GM18873 (cell line): Measurements from ENCODE around the gene PTPRD.
"Not testable (repeated sequence)": the region's sequence is repeated elsewhere in the genome, so short reads cannot be mapped to it uniquely, and the experiment has no call there.

Experiments used
- ATAC-seq: cut with Tn5 transposase; IDR thresholded peaks from one replicate; pipeline ENCODE4 v1.9.1; 2021; ENCODE audit warnings: mild to moderate bottlenecking, moderate library complexity, moderate number of reproducible peaks; ENCODE audit not compliant: unreplicated experiment, low FRiP score

The PTPRD gene

GRCh38 chr9:8725635-8726034 lies 1887.2 kb downstream of the PTPRD start:
- ATAC-seq: no peak

DNA sequence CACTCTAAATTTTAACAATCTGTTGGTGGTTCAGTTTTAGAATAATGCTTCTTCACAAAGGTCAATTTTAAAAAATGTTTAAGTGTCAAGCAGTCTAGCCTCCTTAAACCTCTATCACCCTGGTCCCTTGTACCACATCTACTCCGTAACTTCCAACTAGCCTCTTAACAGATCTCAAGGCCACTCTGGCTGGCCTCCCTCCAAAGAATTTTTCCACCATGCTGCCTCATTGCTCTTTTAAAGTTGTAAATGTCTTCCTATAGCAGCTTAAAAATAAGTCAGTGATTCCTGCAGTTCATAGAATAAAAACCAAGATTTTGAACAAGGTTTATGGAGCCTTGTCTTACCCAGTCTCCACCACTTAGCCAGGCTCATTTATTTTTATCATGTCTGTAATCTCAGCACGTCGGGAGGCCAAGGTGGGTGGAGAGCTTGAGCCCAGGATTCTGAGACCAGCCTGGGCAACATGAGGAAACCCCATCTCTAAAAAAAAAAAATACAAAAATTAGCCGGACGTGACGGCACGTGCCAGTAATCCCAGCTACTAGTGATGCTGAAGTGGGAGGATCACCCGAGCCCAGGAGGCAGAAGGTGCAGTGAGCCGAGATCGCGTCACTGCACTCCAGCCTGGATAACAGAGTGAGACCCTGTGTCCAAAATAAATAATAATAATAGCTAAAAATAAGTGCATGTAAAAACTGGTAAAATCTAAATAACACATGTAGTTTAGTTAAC lies 1888.4 kb downstream of the PTPRD start:
- ATAC-seq: no peak

- ATAC-seq: no peak
Measured at GRCh38 chr9:8723195-8723594, 1889.6 kb downstream of the PTPRD start.

- no peak for ATAC-seq
Measured at GRCh38 chr9:8719833-8720486, 1892.8 kb downstream of the PTPRD start.

DNA sequence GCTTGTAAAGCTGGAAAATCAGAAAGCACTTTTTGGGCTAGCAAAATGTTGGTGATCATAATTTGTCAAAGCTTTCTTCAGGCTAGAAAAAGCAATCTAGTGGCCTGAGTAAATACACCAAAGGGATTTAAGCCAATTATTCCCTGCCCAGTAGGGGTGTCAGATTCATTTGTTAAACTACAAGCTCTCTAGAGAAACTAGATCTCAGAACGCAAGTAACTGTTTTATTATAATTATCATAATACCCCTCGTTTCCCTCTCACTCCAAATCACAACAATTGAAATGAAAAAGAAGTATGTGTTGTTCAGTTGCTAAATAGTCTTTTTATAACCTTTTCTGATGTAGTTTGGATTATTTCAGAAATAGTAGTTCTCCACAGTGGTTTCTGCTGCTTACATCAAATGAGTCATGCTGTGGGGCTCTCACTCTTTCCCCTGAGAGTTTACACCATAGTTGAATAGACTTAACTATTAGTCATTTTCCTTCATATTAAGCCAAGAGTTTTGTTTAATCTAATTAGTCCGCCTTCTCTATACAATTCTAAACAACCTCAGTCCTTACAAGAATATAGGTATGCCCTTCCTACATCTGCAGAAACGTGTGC lies 1894.6 kb downstream of the PTPRD start:
- no peak for ATAC-seq

DNA sequence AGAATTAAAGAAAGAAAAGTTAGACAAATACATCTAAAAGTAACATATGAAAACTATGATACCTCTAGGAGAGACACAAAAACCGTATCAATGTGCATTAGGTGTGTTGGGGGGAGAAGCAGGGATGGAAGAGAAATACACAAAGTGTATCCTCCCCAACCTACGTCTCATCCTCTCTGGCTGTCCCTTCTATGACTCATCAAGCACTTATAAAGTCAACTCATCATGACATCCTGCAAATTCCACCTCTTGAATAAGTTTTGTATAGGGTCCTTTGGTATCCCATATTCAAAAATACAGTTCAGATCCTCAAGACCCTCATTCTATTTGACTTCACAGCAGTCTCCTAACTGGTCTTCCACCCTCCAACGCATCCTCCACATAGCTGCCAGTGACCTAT lies 1895.7 kb downstream of the PTPRD start:
- ATAC-seq: no peak

DNA sequence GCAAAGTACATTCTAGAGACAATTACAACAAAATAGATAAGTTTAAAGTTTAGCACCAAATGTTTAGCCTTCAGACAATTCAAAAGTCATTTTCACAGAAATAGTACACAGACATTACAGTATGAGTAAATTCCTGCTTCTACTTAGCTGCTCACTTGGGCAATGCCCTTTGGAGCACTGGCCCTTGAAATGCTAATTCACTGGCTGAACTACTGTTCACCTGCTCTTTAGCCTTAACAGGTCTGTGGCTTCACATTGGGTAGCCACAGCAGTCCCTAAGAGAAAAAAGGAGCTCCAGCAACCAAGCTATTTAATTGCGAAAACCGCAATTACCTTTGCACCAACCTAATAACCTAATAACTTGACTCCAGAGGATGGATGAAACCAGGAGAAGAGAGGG lies 1897.0 kb downstream of the PTPRD start:
- ATAC-seq: no peak

GRCh38 chr9:8713811-8714165 lies 1899.0 kb downstream of the PTPRD start:
- no peak for ATAC-seq

DNA sequence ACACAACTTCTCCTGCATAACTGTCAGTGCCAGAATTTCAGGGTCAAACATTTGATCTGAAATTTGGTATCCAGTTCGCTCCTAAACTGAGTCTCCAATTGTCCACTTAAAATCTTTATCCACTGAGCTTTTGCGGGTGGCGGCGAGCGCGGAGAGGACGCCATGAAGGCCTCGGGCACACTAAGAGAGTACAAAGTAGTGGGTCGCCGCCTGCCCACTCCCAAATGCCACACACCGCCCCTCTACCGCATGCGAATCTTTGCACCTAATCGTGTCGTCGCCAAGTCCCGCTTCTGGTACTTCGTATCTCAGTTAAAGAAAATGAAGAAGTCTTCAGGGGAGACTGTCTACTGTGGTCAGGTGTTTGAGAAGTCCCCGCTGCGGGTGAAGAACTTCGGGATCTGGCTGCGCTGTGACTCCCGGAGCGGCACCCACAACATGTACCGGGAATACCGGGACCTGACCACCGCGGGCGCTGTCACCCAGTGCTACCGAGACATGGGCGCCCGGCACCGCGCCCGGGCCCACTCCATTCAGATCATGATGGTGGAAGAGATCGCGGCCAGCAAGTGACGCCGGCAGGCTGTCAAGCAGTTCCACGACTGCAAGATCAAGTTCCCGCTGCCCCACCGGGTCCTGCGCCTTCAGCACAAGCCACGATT lies 1899.5 kb downstream of the PTPRD start:
- ATAC-seq: no peak

- no peak for ATAC-seq
Measured at GRCh38 chr9:8709731-8710130, 1903.1 kb downstream of the PTPRD start.

- no peak for ATAC-seq
Measured at GRCh38 chr9:8708728-8709127, 1904.1 kb downstream of the PTPRD start.

- ATAC-seq: no peak
Measured at GRCh38 chr9:8706998-8707397, 1905.8 kb downstream of the PTPRD start.

DNA sequence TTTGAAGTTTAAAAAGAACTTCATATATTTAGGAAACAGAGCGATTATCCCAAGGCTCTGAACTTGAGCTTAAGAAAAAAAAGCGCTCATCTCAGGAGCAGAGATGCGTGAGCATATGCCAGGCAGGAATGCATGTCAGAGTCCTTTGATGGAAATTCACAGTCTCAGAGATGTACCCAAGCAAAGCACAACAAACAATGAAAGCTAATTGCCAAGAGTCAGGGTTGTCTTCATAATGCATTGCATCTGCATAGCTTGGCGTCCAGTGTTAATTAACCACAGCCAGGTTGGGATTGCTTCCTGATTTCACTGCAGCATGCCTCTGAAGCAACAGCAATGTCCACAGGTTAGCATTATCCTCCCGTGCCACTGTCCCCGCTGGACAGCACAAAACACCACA lies 1906.3 kb downstream of the PTPRD start:
- no peak for ATAC-seq

GRCh38 chr9:8705861-8706260 lies 1906.9 kb downstream of the PTPRD start:
- ATAC-seq: no peak

GRCh38 chr9:8703904-8704303 lies 1908.9 kb downstream of the PTPRD start:
- no peak for ATAC-seq

GRCh38 chr9:8701904-8702303 lies 1910.9 kb downstream of the PTPRD start:
- no peak for ATAC-seq

DNA sequence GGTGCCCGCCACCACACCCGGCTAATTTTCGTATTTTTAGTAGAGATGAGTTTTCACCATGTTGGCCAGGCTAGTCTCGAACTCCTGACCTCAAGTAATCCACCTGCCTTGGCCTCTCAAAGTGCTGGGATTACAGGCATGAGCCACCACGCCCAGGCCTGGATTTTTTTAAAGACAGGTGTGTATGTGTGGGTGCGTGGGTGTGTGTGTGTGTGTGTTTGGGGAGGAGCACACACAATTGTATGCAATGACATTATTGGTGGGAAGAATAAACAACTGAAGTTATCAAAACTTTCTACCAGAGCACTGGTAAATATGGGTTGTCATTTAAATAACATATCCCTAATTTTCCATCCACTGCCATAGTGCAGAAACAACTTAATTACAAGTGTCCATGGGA lies 1915.2 kb downstream of the PTPRD start:
- not testable (repeated sequence) for ATAC-seq

DNA sequence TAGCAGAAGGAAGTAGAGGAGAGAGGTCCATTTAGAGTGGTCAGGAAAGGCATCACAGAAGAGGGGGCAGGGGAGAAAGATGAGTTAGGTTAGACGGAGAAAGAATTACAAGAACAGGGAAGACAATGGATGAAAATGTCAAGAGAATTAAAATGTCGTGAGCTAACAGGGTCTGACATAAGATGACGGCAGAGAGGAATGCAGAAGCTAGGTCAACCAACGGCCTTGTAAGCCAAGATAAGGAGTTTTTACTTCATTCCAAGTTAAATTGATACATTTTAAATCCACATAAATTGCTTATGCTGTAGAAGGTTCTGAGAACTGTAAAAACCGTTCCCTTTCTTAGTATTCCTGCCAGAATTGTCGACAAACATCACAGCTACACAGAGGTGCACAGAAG lies 1916.3 kb downstream of the PTPRD start:
- ATAC-seq: no peak

- no peak for ATAC-seq
Measured at GRCh38 chr9:8694983-8695588, 1917.7 kb downstream of the PTPRD start.

- no peak for ATAC-seq
Measured at GRCh38 chr9:8693464-8693863, 1919.3 kb downstream of the PTPRD start.

- ATAC-seq: no peak
Measured at GRCh38 chr9:8686516-8686915, 1926.3 kb downstream of the PTPRD start.
